Tibial artery (tissue), 4 donors: ENCODE results near the gene ADAM8.

Source experiments
- DNase-seq, 2 donors: peaks; one replicate each; pipeline ENCODE4 v3.0.0-alpha.2; 2019
- H3K27ac ChIP-seq, 2 donors: fragments of 200-600 bp; sonication (generic) in 1 of 2; 1 replicate in 1 of 2; 2 replicates in 1 of 2; pipeline ENCODE4 v1.5.1; 2018 to 2019; ENCODE audit warnings: mild to moderate bottlenecking in 1 of 2
- H3K27me3 ChIP-seq, 2 donors: fragments of 200-600 bp; sonication (generic) in 1 of 2; one replicate each; pipeline versions ENCODE4 v1.5.1 to v1.6.0; 2016 to 2019
- H3K36me3 ChIP-seq, 3 donors: fragments of 200-600 bp; sonication (generic) in 2 of 3; one replicate each; pipeline ENCODE4 v1.5.1; 2016 to 2019; ENCODE audit warnings: mild to moderate bottlenecking in 2 of 3
- H3K4me1 ChIP-seq, 4 donors: fragments of 200-600 bp; sonication (generic) in 2 of 4; 1 replicate in 3 of 4; 2 replicates in 1 of 4; pipeline ENCODE4 v1.5.1; 2016 to 2019
- H3K4me3 ChIP-seq, 2 donors: fragments of 200-600 bp; sonication (generic) in 1 of 2; 1 replicate in 1 of 2; 2 replicates in 1 of 2; pipeline ENCODE4 v1.5.1; 2018 to 2019; ENCODE audit warnings: mild to moderate bottlenecking in 2 of 2
- H3K9me3 ChIP-seq, 3 donors: fragments of 200-600 bp; sonication (generic) in 1 of 3; one replicate each; pipeline ENCODE4 v1.5.1; 2016 to 2019
- intact Hi-C: fragments of 100-400 bp; cut with DNase I; formaldehyde crosslinking; loops from one replicate; pipeline ENCODE4 v1.15.0; 2023; ENCODE audit warnings: low total_unique reads
- TF ChIP-seq, protein P1 (sequence below), 2 experiments: fragments of 200-600 bp in 1 of 2; fragments of 450-650 bp in 1 of 2; IDR thresholded peaks; one replicate each; pipeline ENCODE4 v1.5.1; 2017 to 2019; ENCODE audit warnings: antibody characterized with exemption in 2 of 2, mild to moderate bottlenecking in 1 of 2, moderate library complexity in 1 of 2

Gene ADAM8

DNA sequence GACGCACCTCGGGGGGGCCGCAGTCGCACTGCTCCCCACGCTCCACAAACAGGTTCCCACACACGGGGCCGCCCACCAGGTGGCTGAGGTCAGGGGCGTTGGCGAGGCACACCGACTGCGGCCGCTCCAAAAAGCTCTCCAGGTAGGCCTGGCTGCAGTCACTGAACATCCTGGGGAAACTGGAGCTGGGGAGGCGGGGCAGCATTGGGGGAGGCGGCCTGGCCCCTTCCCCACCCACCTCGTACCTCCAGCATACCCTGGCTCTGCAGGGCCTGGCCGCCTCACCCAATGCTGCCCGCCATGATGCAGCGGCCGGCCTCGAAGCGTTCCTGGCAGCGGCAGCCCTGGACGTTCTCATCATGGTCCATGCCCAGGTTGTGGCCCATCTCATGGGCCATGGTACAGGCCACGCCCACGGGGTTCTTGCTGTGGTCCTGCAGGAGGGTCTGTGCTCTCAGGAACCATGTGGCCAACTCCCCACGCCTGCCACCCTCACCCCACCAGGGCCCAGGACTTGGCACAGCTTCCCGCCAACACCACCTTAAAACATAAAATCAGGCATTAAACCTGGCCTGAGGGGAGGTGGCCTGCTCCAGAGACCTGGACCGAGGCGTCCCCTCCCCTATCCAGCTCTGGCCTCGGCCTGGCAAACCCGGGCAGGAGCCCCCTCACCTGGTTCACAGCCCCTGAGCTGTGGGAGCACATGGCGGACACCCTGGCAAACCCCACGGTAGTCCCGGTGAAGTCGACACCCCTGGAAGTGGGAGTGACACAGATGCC lies 5.0 kb downstream of the ADAM8 start:
- DNase-seq = no peak

DNA sequence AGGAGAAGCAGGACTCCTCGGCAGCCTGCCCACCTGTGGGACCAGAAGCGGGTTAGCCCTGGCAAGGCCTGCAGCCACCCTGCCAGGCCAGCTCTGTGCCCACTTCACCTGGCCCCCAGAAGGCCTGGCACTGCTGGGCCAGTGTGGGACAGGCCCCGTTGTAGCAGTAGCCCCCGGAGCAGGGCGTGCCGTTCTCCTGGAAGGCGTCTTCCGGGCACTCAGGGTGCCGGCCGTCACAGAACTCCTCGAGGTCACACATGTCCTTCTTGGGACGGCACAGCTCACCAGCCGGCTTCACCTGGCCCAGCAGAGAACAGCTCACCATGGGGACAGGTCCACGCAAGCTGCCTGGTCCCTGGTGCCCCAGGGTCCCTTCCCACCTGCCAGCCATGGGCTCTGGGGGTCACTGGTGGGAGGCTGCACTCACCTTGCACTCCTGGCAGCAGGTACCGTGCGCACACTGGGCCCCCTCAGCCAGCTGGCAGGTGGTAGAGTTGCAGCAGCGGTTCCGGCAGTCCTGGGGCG lies 5.8 kb downstream of the ADAM8 start:
- Histone ChIP-seq H3K27me3 (peaks cover 0 to 2% of the 10 kb centered on the region in 2 donors), H3K4me3 (no peak overlapping the region), H3K27ac (no peak overlapping the region), H3K9me3 (no peaks in the 10 kb centered on the region), H3K36me3 (peaks cover 0 to 24% (median 5%) of the 10 kb centered on the region in 3 donors), H3K4me1 (no peaks in the 10 kb centered on the region)
- intact Hi-C loops = no loop called here
- TF ChIP-seq, protein P1, sequence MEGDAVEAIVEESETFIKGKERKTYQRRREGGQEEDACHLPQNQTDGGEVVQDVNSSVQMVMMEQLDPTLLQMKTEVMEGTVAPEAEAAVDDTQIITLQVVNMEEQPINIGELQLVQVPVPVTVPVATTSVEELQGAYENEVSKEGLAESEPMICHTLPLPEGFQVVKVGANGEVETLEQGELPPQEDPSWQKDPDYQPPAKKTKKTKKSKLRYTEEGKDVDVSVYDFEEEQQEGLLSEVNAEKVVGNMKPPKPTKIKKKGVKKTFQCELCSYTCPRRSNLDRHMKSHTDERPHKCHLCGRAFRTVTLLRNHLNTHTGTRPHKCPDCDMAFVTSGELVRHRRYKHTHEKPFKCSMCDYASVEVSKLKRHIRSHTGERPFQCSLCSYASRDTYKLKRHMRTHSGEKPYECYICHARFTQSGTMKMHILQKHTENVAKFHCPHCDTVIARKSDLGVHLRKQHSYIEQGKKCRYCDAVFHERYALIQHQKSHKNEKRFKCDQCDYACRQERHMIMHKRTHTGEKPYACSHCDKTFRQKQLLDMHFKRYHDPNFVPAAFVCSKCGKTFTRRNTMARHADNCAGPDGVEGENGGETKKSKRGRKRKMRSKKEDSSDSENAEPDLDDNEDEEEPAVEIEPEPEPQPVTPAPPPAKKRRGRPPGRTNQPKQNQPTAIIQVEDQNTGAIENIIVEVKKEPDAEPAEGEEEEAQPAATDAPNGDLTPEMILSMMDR (IDR thresholded peaks at IDR 0.05) = no peak
- DNase-seq = no peak

More for the DNA sequence above, 5.0 kb downstream of the ADAM8 start:
- Histone ChIP-seq H3K9me3 (no peaks in the 10 kb centered on the region), H3K4me3 (no peak overlapping the region), H3K27me3 (peaks cover 0 to 10% of the 10 kb centered on the region in 2 donors), H3K27ac (no peak overlapping the region), H3K4me1 (peaks cover 0 to 9% (median 2%) of the 10 kb centered on the region in 4 donors), H3K36me3 (peaks cover 0 to 24% (median 5%) of the 10 kb centered on the region in 3 donors)
- TF ChIP-seq, protein P1 (IDR thresholded peaks at IDR 0.05) = no peak
- intact Hi-C loops = no loop called here

DNA sequence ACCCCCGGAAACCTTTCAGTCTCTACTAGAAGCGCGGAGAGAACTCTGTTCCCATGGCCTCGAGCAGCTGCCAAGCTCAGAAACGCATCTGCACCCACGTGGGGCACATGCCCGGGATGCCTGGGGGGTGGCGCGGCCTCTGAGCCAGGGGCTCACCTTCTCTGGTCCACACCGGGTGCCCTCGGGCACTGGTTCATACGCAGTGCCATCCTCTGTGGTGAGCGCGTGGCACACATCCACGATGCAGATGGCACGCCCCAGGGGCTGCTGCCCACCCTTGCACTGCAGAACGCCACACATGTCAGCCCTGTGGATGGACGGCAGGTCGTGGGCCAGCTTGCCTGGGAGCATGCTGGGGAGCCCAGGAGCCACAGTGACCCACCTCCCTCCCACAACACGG lies 6.5 kb downstream of the ADAM8 start:
- DNase-seq = no peak
- Histone ChIP-seq H3K36me3 (peaks cover 0 to 24% (median 5%) of the 10 kb centered on the region in 3 donors), H3K9me3 (no peaks in the 10 kb centered on the region), H3K4me3 (no peak overlapping the region), H3K27me3 (no peaks in the 10 kb centered on the region), H3K4me1 (no peaks in the 10 kb centered on the region), H3K27ac (no peak overlapping the region)
- TF ChIP-seq, protein P1 (IDR thresholded peaks at IDR 0.05) = no peak
- intact Hi-C loops = no loop called here

DNA sequence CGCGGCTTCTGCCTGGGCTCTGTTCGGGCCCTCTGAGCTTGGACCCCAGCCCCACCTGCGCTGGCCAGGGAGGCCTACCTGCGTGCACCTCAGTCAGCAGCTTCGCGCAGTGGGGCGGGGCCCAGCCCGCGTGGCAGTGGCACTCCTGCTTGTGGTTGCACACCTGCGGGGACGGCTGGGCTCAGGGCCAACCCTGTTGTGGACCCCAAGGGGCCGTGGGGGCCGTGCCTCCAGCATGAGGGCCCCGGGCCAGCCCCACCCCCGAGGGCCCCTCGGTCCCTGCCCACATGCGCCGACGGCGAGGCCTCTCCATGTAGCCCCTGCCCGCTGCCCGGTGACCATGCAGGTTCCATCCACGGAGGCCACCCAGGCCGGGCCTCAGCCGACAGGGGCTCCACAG lies 7.3 kb downstream of the ADAM8 start:
- H3K27ac ChIP-seq = no peak overlapping the region
- no peak for DNase-seq
- TF ChIP-seq, protein P1 (IDR thresholded peaks at IDR 0.05) = no peak
- H3K27me3 ChIP-seq = no peaks in the 10 kb centered on the region
- H3K4me3 ChIP-seq = no peak overlapping the region
- H3K9me3 ChIP-seq = no peaks in the 10 kb centered on the region
- H3K4me1 ChIP-seq = no peaks in the 10 kb centered on the region
- H3K36me3 ChIP-seq = peaks cover 0 to 24% (median 5%) of the 10 kb centered on the region in 3 donors
- intact Hi-C loops = no loop called here

DNA sequence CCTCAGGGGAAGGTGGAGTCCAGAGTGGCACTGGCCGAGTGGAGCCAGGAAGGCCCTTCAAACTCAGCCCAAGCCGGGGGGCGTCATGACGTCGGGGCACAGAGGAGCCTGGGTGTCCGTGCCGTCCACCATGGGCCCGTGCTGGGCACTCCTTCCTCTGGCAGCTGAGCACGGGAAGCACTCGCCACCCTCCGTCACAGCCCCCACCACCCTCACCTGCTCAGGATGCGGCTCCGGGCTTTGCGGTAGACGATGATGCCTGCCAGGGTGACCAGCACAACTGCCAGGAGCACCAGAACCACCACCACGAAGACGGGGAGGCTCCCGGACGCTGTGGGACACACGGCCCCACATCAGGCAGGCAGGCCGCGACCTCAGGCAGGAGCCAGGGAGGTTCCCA lies 8.1 kb downstream of the ADAM8 start:
- TF ChIP-seq, protein P1 (IDR thresholded peaks at IDR 0.05) = no peak
- Histone ChIP-seq H3K9me3 (no peaks in the 10 kb centered on the region), H3K36me3 (peaks cover 0 to 24% (median 5%) of the 10 kb centered on the region in 3 donors), H3K4me1 (no peaks in the 10 kb centered on the region), H3K4me3 (no peak overlapping the region), H3K27ac (no peak overlapping the region), H3K27me3 (no peaks in the 10 kb centered on the region)
- intact Hi-C loops = no loop called here
- DNase-seq = no peak
